NOMO-1 (cell line): ENCODE measurements around the gene SFT2D3.

Source experiments
- DNase-seq, 2 experiments: peaks; one replicate each; lab custom pipeline; 2025; ENCODE audit not compliant: unreplicated experiment in 2 of 2; lab: John Stamatoyannopoulos, UW

SFT2D3 gene

GRCh38 chr2:127681288-127681804, 20.0 kb upstream of the SFT2D3 start:
- no peak for DNase-seq

- DNase-seq, result no peak
These were observed 19.1 kb upstream of the SFT2D3 start for GRCh38 chr2:127681976-127682857.

- DNase-seq, result no peak
These were observed 18.2 kb upstream of the SFT2D3 start for GRCh38 chr2:127683056-127683455.

GRCh38 chr2:127683757-127684156, 17.5 kb upstream of the SFT2D3 start:
- DNase-seq, result no peak

- no peak for DNase-seq
These were observed 15.8 kb upstream of the SFT2D3 start for GRCh38 chr2:127685410-127686080.

GRCh38 chr2:127688405-127688804, 12.9 kb upstream of the SFT2D3 start:
- DNase-seq, result no peak

- no peak for DNase-seq
These were observed 10.6 kb upstream of the SFT2D3 start for GRCh38 chr2:127690696-127691095.

- DNase-seq, result no peak
These were observed 6.3 kb upstream of the SFT2D3 start for GRCh38 chr2:127694986-127695385.

- no peak for DNase-seq
These were observed 5.5 kb upstream of the SFT2D3 start for GRCh38 chr2:127695491-127696472.

GRCh38 chr2:127697482-127698180, 3.7 kb upstream of the SFT2D3 start:
- DNase-seq, result no peak

GRCh38 chr2:127698553-127699355, 2.5 kb upstream of the SFT2D3 start:
- DNase-seq, result no peak

GRCh38 chr2:127700527-127701192, 637 bp upstream of the SFT2D3 start:
- DNase-seq, result peak; percentile 63 to 93

- peak; percentile 83 to 86 for DNase-seq
These were observed 526 bp downstream of the SFT2D3 start for GRCh38 chr2:127701651-127702394.

GRCh38 chr2:127702395-127703009, 1.2 kb downstream of the SFT2D3 start:
- no peak for DNase-seq

- DNase-seq, result no peak
These were observed 2.0 kb downstream of the SFT2D3 start for GRCh38 chr2:127703282-127703681.

GRCh38 chr2:127704641-127705390, 3.5 kb downstream of the SFT2D3 start:
- no peak for DNase-seq
